NB4 (cell line): ENCODE measurements around the gene RAET1G.

Source experiments
- CTCF ChIP-seq: IDR thresholded peaks from one replicate; pipeline ENCODE4 v1.5.1; 2012; ENCODE audit warnings: low read depth, low read length
- MAX ChIP-seq: IDR thresholded peaks from 2 replicates; pipeline ENCODE4 v1.6.1; 2011; ENCODE audit warnings: low read depth, low read length
- MYC ChIP-seq: IDR thresholded peaks from 2 replicates; pipeline ENCODE4 v1.6.1; 2011; ENCODE audit warnings: low read depth, low read length
- POLR2A ChIP-seq: IDR thresholded peaks from 2 replicates; pipeline ENCODE4 v1.6.1; 2011; ENCODE audit warnings: mild to moderate bottlenecking; ENCODE audit not compliant: insufficient read length; ENCODE audit errors: extremely low read depth

- TF ChIP-seq CTCF (no peak), POLR2A (no peak), MYC (no peak), MAX (no peak)
Measured at GRCh38 chr6:149961728-149962425, 39.0 kb upstream of the RAET1G start.
